ENCODE results near the gene ENKD1.

ENKD1 gene

GRCh38 chr16:67648088-67648763 is 18.3 kb downstream of the ENKD1 start:
- no peak for DNase-seq

- DNase-seq: no peak
These were observed 18.9 kb downstream of the ENKD1 start for GRCh38 chr16:67647681-67648080.

GRCh38 chr16:67647111-67647651 is 19.4 kb downstream of the ENKD1 start:
- no peak for DNase-seq

- peak; percentile 38 for DNase-seq
These were observed 21.0 kb downstream of the ENKD1 start for GRCh38 chr16:67645397-67646121.

- DNase-seq: no peak
These were observed 22.5 kb downstream of the ENKD1 start for GRCh38 chr16:67644038-67644437.

- DNase-seq: no peak
These were observed 24.5 kb downstream of the ENKD1 start for GRCh38 chr16:67641779-67642708.

GRCh38 chr16:67637625-67638024 is 28.9 kb downstream of the ENKD1 start:
- no peak for DNase-seq

GRCh38 chr16:67636713-67637112 is 29.8 kb downstream of the ENKD1 start:
- DNase-seq: no peak

GRCh38 chr16:67632415-67633172 is 34.0 kb downstream of the ENKD1 start:
- DNase-seq: no peak

- no peak for DNase-seq
These were observed 38.3 kb downstream of the ENKD1 start for GRCh38 chr16:67628216-67628615.

- DNase-seq: peak; percentile 11
These were observed 52.7 kb downstream of the ENKD1 start for GRCh38 chr16:67613808-67614207.
